ENCODE data around the gene KBTBD8. TPM values are rescaled to one million over a fixed set of nuclear protein-coding genes. Genes with fewer than 3 reads are reported as not detected.

KBTBD8 gene
- total and polyA plus RNA-seq, 2 of the 8 experiments (the other 6 are each of a cell fraction or from before 2014, with no cell fraction given) = 3.2 to 23.9 TPM

DNA sequence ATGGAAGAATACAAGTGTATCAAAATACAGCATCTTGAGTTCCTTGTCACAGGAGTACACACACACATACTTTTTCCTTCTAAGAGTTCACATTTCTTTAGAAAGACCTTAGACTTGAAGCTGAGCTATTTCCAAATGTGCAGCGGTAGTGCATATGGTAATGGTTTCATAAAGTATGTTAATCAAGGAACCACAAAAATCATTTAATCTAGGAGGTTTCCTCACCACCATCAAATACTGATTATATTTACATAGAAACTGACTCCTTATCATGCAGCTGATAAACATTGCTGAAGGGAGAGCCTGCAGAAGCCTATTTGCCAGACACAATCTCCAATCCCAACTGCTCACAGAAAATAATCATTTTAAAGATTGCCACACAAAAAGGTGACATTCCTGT lies 40.0 kb upstream of the KBTBD8 start (continued):
- TF ChIP-seq RNF2 (IDR thresholded peaks at IDR 0.05; ENCODE audit: borderline replicate concordance, low read depth, low read length, missing control alignments, poor library complexity, severe bottlenecking) = no peak
